Measurements from ENCODE around the gene CASP5.

DNA sequence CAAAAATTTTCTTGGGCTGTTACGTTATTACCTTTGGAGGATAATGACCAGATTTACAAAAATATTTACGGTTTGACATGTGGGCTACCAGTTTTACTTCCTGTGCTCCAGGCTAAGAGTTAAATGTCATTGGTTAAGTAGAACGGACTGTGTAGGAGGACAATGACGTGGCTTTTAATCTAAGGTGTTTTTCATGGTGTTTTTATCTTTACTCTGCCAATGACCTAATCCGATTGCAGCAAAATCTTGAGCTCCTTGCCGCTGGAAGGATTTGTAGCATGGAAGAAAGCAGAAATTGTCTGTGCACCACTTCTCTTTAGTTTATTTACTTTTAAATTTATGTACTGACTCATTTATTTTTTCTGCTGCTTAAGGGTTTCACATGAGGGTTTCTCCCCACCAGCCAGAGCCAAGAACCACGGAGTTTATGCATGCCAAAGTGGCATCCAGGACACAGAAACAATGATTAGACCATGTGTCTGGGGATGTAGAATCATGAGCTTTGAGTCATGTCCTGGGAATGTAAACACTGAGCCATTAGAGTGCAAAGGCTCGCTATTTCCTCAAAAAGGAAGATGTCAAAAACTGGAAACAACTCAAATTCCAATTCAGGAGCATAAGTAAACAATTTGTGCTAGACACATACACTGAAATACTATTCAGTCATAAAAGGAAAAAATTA is 24.1 kb upstream of the CASP5 start:
- TF ChIP-seq, protein P1, sequence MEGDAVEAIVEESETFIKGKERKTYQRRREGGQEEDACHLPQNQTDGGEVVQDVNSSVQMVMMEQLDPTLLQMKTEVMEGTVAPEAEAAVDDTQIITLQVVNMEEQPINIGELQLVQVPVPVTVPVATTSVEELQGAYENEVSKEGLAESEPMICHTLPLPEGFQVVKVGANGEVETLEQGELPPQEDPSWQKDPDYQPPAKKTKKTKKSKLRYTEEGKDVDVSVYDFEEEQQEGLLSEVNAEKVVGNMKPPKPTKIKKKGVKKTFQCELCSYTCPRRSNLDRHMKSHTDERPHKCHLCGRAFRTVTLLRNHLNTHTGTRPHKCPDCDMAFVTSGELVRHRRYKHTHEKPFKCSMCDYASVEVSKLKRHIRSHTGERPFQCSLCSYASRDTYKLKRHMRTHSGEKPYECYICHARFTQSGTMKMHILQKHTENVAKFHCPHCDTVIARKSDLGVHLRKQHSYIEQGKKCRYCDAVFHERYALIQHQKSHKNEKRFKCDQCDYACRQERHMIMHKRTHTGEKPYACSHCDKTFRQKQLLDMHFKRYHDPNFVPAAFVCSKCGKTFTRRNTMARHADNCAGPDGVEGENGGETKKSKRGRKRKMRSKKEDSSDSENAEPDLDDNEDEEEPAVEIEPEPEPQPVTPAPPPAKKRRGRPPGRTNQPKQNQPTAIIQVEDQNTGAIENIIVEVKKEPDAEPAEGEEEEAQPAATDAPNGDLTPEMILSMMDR (conservative IDR thresholded peaks at IDR 0.05 in 1 of 2, IDR thresholded peaks at IDR 0.05 in 1 of 2; ENCODE audit: extremely low read depth in 1 of 2, insufficient read depth in 1 of 2, low read depth in 1 of 2, low read length in 2 of 2), result no peak
- TF ChIP-seq EZH2 (IDR thresholded peaks at IDR 0.05; ENCODE audit: borderline replicate concordance, low read length), result no peak

Data from mammary epithelial cell (primary cell).